ENCODE results near the gene ZNF275.
A peak's percentile ranks its signal among the peaks of the same experiment; 100 is the strongest.
"Not testable (repeated sequence)": the region's sequence is repeated elsewhere in the genome, so short reads cannot be mapped to it uniquely, and the experiment has no call there.

Gene ZNF275

GRCh38 chrX:153388722-153389459 is 54.9 kb downstream of the ZNF275 start:
- DNase-seq, result no peak

- not testable (repeated sequence) for DNase-seq
Measured at GRCh38 chrX:153389460-153389768, 55.5 kb downstream of the ZNF275 start.

- no peak for DNase-seq
Measured at GRCh38 chrX:153392642-153393321, 58.8 kb downstream of the ZNF275 start.

- no peak for DNase-seq
Measured at GRCh38 chrX:153394612-153395011, 60.7 kb downstream of the ZNF275 start.

GRCh38 chrX:153395613-153396319 is 61.8 kb downstream of the ZNF275 start:
- DNase-seq, result no peak

- no peak for DNase-seq
Measured at GRCh38 chrX:153396320-153397195, 62.6 kb downstream of the ZNF275 start.

GRCh38 chrX:153397256-153397960 is 63.5 kb downstream of the ZNF275 start:
- no peak for DNase-seq

- DNase-seq, result no peak
Measured at GRCh38 chrX:153398275-153398960, 64.5 kb downstream of the ZNF275 start.

GRCh38 chrX:153400146-153401132 is 66.5 kb downstream of the ZNF275 start:
- peak; percentile 40 for DNase-seq

- DNase-seq, result no peak
Measured at GRCh38 chrX:153401133-153401764, 67.3 kb downstream of the ZNF275 start, which contains the start of gene PNMA6E. PNMA6E (minus strand) TSS chrX:153401350; CDS start chrX:153398849, 2,501 bp downstream.
